ENCODE results near the gene GRB10.

- TF ChIP-seq CTCF (IDR thresholded peaks at IDR 0.05; ENCODE audit: low read depth, low read length) (no peak), EZH2phosphoT487 (IDR thresholded peaks at IDR 0.05; ENCODE audit: low read depth) (no peak)
Observed at GRCh38 chr7:50775836-50776235, 6.9 kb downstream of the GRB10 start.
